ENCODE results near the gene LRRFIP1.

DNA sequence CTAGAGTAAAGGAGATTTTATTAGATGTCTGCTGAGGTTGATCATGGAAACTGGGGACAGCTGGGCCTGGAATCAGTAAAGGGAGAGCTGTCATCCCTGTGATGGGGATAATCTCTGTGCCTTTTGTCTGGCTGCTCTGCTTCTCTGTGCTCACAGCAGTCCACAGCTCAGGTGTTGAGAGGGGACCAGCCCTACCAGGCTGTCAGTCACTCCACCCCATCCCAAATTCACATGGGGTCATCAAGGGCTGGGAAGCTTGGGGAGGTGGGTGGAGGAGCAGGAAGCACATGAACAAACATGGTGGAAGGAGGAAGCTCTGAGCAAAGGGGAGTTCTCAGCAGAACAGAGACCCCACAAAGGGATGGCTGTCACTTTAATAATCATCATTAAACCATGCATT lies 13.7 kb upstream of the LRRFIP1 start:
- TF ChIP-seq, protein P1, sequence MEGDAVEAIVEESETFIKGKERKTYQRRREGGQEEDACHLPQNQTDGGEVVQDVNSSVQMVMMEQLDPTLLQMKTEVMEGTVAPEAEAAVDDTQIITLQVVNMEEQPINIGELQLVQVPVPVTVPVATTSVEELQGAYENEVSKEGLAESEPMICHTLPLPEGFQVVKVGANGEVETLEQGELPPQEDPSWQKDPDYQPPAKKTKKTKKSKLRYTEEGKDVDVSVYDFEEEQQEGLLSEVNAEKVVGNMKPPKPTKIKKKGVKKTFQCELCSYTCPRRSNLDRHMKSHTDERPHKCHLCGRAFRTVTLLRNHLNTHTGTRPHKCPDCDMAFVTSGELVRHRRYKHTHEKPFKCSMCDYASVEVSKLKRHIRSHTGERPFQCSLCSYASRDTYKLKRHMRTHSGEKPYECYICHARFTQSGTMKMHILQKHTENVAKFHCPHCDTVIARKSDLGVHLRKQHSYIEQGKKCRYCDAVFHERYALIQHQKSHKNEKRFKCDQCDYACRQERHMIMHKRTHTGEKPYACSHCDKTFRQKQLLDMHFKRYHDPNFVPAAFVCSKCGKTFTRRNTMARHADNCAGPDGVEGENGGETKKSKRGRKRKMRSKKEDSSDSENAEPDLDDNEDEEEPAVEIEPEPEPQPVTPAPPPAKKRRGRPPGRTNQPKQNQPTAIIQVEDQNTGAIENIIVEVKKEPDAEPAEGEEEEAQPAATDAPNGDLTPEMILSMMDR (IDR thresholded peaks at IDR 0.05; ENCODE audit: low read length): no peak
- TF ChIP-seq EZH2 (optimal IDR thresholded peaks at IDR 0.05; ENCODE audit: low read depth, low read length) (no peak), EZH2phosphoT487 (IDR thresholded peaks at IDR 0.05; ENCODE audit: low read length) (no peak)

Measured in MM.1S (cell line).